K562 (cell line): ENCODE measurements around the gene DDAH1. TPM values are rescaled to one million over a fixed set of nuclear protein-coding genes. Genes with fewer than 3 reads are reported as not detected.

Source experiments
- ATAC-seq: fragments of 200-7000 bp; cut with Tn5 transposase; 3 replicates; pipeline ENCODE4 v1.9.1; 2020; ENCODE audit warnings: moderate library complexity
- BruUV-seq: library from RNA; stranded (reverse); fragments of 400-500 nt; replicated peaks from 2 replicates; lab custom pipeline; 2021; lab: Mats Ljungman, UMichigan
- CTCF ChIA-PET: fragments of 300-600 bp; formaldehyde crosslinking; extraction: SDS; loops from one replicate; lab custom pipeline; 2021; ENCODE audit warnings: low intra/inter-chr PET ratio; lab: Yijun Ruan, JAX
- POLR2A ChIA-PET: fragments of 300-600, 350-650 bp; sonication (Branson Sonifier 250); formaldehyde crosslinking; extraction: SDS; loops from one replicate; lab custom pipeline; 2021; ENCODE audit warnings: antibody characterized with exemption, inconsistent platforms; lab: Yijun Ruan, JAX
- DNase-seq, 4 experiments: peaks; one replicate each; pipeline versions ENCODE4 v3.0.0 to v3.0.0-alpha.2; 2011 to 2018; ENCODE audit warnings: low spot score in 3 of 4, mixed read lengths in 3 of 4; ENCODE audit errors: extremely low read depth in 1 of 4
- FAIRE-seq: peaks from 2 replicates; lab custom pipeline; 2011; peaks lifted over from hg19 to GRCh38; lab: Jason Lieb, UNC
- H2AFZ ChIP-seq: 2 replicates; pipeline ENCODE4 v1.6.0; 2011; ENCODE audit warnings: low read depth, low read length, control low read depth, inconsistent platforms
- H3K27ac ChIP-seq: fragments of 200-600 bp; 3 replicates; pipeline ENCODE4 v1.8.0; 2011; ENCODE audit warnings: low read depth, mild to moderate bottlenecking, control low read depth, inconsistent platforms, low read length, moderate library complexity, mixed read lengths; ENCODE audit errors: extremely low read depth
- H3K27me3 ChIP-seq, 2 experiments: fragments of 300-600 bp in 1 of 2; 2 replicates in 1 of 2; 3 replicates in 1 of 2; pipeline versions ENCODE4 v1.6.0 to v1.8.0; 2011; ENCODE audit warnings: inconsistent platforms in 2 of 2, low read length in 2 of 2, mild to moderate bottlenecking in 1 of 2, mixed read lengths in 1 of 2, moderate library complexity in 1 of 2; ENCODE audit not compliant: control insufficient read depth in 2 of 2, insufficient read depth in 2 of 2
- H3K36me3 ChIP-seq: fragments of 300-600 bp; 3 replicates; pipeline ENCODE4 v1.8.0; 2011; ENCODE audit warnings: mild to moderate bottlenecking, low read length, inconsistent platforms; ENCODE audit not compliant: control insufficient read depth, insufficient read depth
- H3K4me1 ChIP-seq, 2 experiments: fragments of 200-600 bp in 1 of 2; replicated peaks in 1 of 2; 2 replicates in 1 of 2; 3 replicates in 1 of 2; pipeline versions ENCODE4 v1.5.1 to v1.8.0; 2011; ENCODE audit warnings: inconsistent platforms in 2 of 2, low read length in 2 of 2, mild to moderate bottlenecking in 1 of 2, mixed read lengths in 1 of 2, moderate library complexity in 1 of 2; ENCODE audit not compliant: control insufficient read depth in 2 of 2, insufficient read depth in 2 of 2
- H3K4me2 ChIP-seq: 2 replicates; pipeline ENCODE4 v1.6.1; 2011; ENCODE audit warnings: low read length, control low read depth, inconsistent platforms, mixed read lengths; ENCODE audit not compliant: insufficient read depth
- H3K4me3 ChIP-seq: fragments of 200-600 bp; sonication (generic), shearing (Covaris generic); 2 replicates; pipeline ENCODE4 v1.5.1; 2016; ENCODE audit warnings: control low read depth, inconsistent platforms
- H3K79me2 ChIP-seq: fragments of 200-600 bp; 3 replicates; pipeline ENCODE4 v1.8.0; 2011; ENCODE audit warnings: low read length, inconsistent platforms; ENCODE audit not compliant: control insufficient read depth, insufficient read depth
- H3K9ac ChIP-seq, 2 experiments: 2 replicates each; pipeline versions ENCODE4 v1.6.0 to v1.6.1; 2011; ENCODE audit warnings: low read depth in 2 of 2, low read length in 2 of 2, control low read depth in 1 of 2, inconsistent platforms in 1 of 2, mild to moderate bottlenecking in 1 of 2, mixed read lengths in 1 of 2; ENCODE audit not compliant: insufficient read depth in 1 of 2
- H3K9me1 ChIP-seq: one replicate; pipeline ENCODE4 v1.6.0; 2011; ENCODE audit warnings: inconsistent platforms, mild to moderate bottlenecking, low read length, moderate library complexity; ENCODE audit not compliant: control insufficient read depth, insufficient read depth
- H3K9me3 ChIP-seq: replicated peaks from 2 replicates; pipeline ENCODE4 v1.5.1; 2011; ENCODE audit warnings: low read depth, low read length, inconsistent platforms; ENCODE audit not compliant: control insufficient read depth, insufficient read depth
- H4K20me1 ChIP-seq: replicated peaks from 2 replicates; pipeline ENCODE4 v1.6.1; 2011; ENCODE audit warnings: low read length, inconsistent platforms, mixed read lengths; ENCODE audit not compliant: control insufficient read depth, insufficient read depth
- CBX3 ChIP-seq, 2 experiments: IDR thresholded peaks; 1 replicate in 1 of 2; 2 replicates in 1 of 2; pipeline ENCODE4 v1.6.1; 2012; ENCODE audit warnings: inconsistent platforms in 2 of 2, low read length in 2 of 2, borderline replicate concordance in 1 of 2, control low read depth in 1 of 2
- CTCF ChIP-seq, 3 experiments: IDR thresholded peaks in 2 of 3; conservative IDR thresholded peaks in 1 of 3; 2 replicates each; pipeline ENCODE4 v1.5.1; 2011 to 2012; ENCODE audit warnings: low read length in 3 of 3, mild to moderate bottlenecking in 3 of 3, control low read depth in 2 of 3, improper control_type of control experiment in 1 of 3, inconsistent platforms in 1 of 3, low read depth in 1 of 3, mixed read lengths in 1 of 3, moderate library complexity in 1 of 3; ENCODE audit not compliant: insufficient read depth in 2 of 3
- DPF2 ChIP-seq: fragments of 450-650 bp; IDR thresholded peaks from 2 replicates; pipeline ENCODE4 v1.6.1; 2016
- FUS ChIP-seq: fragments of 200-400 bp; formaldehyde crosslinking; optimal IDR thresholded peaks from 2 replicates; pipeline ENCODE3; 2017; ENCODE audit warnings: low read depth, low read length
- HNRNPUL1 ChIP-seq: fragments of 200-400 bp; formaldehyde crosslinking; IDR thresholded peaks from 2 replicates; pipeline ENCODE4 v1.6.1; 2017; ENCODE audit warnings: low read length
- MBD1 ChIP-seq: fragments of 250-450 bp; sonication (Bioruptor Pico); IDR thresholded peaks from 2 replicates; pipeline ENCODE4 v1.8.0; 2022; ENCODE audit warnings: inconsistent platforms
- PHB2 ChIP-seq: fragments of 450-650 bp; IDR thresholded peaks from 2 replicates; pipeline ENCODE4 v1.6.1; 2017; ENCODE audit warnings: low read depth
- SIX5 ChIP-seq, 2 experiments: IDR thresholded peaks; 2 replicates each; pipeline ENCODE4 v1.6.1; 2011; ENCODE audit warnings: low read length in 2 of 2, borderline replicate concordance in 1 of 2, low read depth in 1 of 2, mild to moderate bottlenecking in 1 of 2, moderate library complexity in 1 of 2; ENCODE audit not compliant: insufficient read depth in 1 of 2
- TGIF2 ChIP-seq: sonication (generic); formaldehyde crosslinking; IDR thresholded peaks from 2 replicates; pipeline ENCODE4 v1.8.1; 2022; ENCODE audit warnings: mild to moderate bottlenecking, missing genetic modification reagents, moderate library complexity
- ZNF586 ChIP-seq: fragments of 450-650 bp; formaldehyde crosslinking; conservative IDR thresholded peaks from 2 replicates; pipeline ENCODE4 v1.4.0; 2020; ENCODE audit warnings: mild to moderate bottlenecking, moderate library complexity
- ZNF699 ChIP-seq: fragments of 250-450 bp; sonication (Bioruptor Pico); IDR thresholded peaks from 2 replicates; pipeline ENCODE4 v1.8.0; 2021; ENCODE audit warnings: mild to moderate bottlenecking, moderate library complexity; ENCODE audit not compliant: insufficient replicate concordance
- WGBS: fragments of 100-300 bp; shearing (Covaris generic); methylation state at CpG from one replicate; pipeline ENCODE4 v1.1.6; 2016; ENCODE audit warnings: low coverage, mixed read lengths; ENCODE audit not compliant: insufficient coverage; ENCODE audit errors: missing lambda C conversion rate; 5-methylcytosine and 5-hydroxymethylcytosine counted together
- in situ Hi-C: fragments of 300-500 bp; cut with MboI; formaldehyde crosslinking; loops from 4 replicates; pipeline ENCODE4 v1.15.0; 2018; ENCODE audit warnings: inconsistent platforms, mixed read lengths
- intact Hi-C: fragments of 100-400 bp; cut with micrococcal nuclease; formaldehyde crosslinking; loops from 2 replicates; pipeline ENCODE4 v1.14.2; 2022
- polyA plus RNA-seq, 8 experiments: library from polyadenylated mRNA; depleted of rRNA in 4 of 8; stranded (reverse) in 5 of 8; unstranded in 3 of 8; fragments of >200 nt; fragmentation: Nextera tagmentation in 2 of 8; fragmentation: Illumina TruSeq in 1 of 8; extraction: Ambion mirVana in 2 of 8; extraction: Trizol in 1 of 8; gene quantifications; 2 replicates each; pipeline versions ENCODE4 v1.2.1 to v1.2.3, GENCODE V29; 2011 to 2014; ENCODE audit warnings: inconsistent platforms in 1 of 8, missing spikeins in 1 of 8
- total RNA-seq, 7 experiments: library from RNA; depleted of rRNA in 6 of 7; stranded (reverse); fragments of >200 nt in 6 of 7; fragmentation: Illumina TruSeq in 2 of 7; extraction: Trizol in 2 of 7; gene quantifications; 2 replicates each; pipeline versions ENCODE4 v1.2.1 to v1.2.3, GENCODE V29; 2011 to 2021; ENCODE audit warnings: low replicate concordance in 1 of 7

The DDAH1 gene
- total and polyA plus RNA-seq, 9 of the 15 experiments (the other 6 are each of a cell fraction or from before 2014, with no cell fraction given): 0.04 to 0.24 (median 0.10) TPM

GRCh38 chr1:85282424-85282823 is 182.5 kb downstream of the DDAH1 start:
- Histone ChIP-seq H3K9ac (no peak overlapping the region), H3K79me2 (no peaks in the 10 kb centered on the region), H3K4me1 (peaks cover 9 to 15% of the 10 kb centered on the region in 2 experiments; a peak in 4 of 5 replicates), H3K4me2 (no peak overlapping the region), H3K4me3 (no peak overlapping the region), H3K27ac (no peak overlapping the region), H3K9me3 (no peaks in the 10 kb centered on the region), H3K36me3 (no peaks in the 10 kb centered on the region), H4K20me1 (no peaks in the 10 kb centered on the region), H3K27me3 (peaks cover 0 to 3% of the 10 kb centered on the region in 2 experiments; a peak in 2 of 5 replicates), H2AFZ (no peak overlapping the region), H3K9me1 (no peaks in the 10 kb centered on the region)
- ChIA-PET CTCF (no interaction called here), POLR2A (no interaction called here)
- no peak for TF ChIP-seq CBX3 (IDR thresholded peaks at IDR 0.05; ENCODE audit: borderline replicate concordance in 1 of 2, low read length in 2 of 2)
- TF ChIP-seq ZNF586 (CRISPR knock-in tag): no peak
- TF ChIP-seq DPF2: 0 out of 2 replicates have a peak, but pooled peaks have one; percentile 14
- TF ChIP-seq ZNF699 (CRISPR knock-in tag): no peak
- TF ChIP-seq CTCF (IDR thresholded peaks at IDR 0.05 in 2 of 3, conservative IDR thresholded peaks at IDR 0.05 in 1 of 3; ENCODE audit: insufficient read depth in 2 of 3, low read depth in 1 of 3, low read length in 3 of 3): peak; percentile 42 to 55 (median 43); a peak in 5 of 6 replicates
- TF ChIP-seq FUS: no peak
- TF ChIP-seq PHB2: no peak
- no peak for TF ChIP-seq TGIF2 (CRISPR knock-in tag)
- TF ChIP-seq SIX5 (IDR thresholded peaks at IDR 0.05; ENCODE audit: borderline replicate concordance in 1 of 2, insufficient read depth in 1 of 2, low read depth in 1 of 2, low read length in 2 of 2): no peak
- no peak for TF ChIP-seq HNRNPUL1
- TF ChIP-seq MBD1 (CRISPR knock-in tag): no peak
- DNase-seq (peak in 3 of 4 experiments; percentile 22 to 47 (median 37)), FAIRE-seq (no peak), ATAC-seq (peak; percentile 52)
- 0% methylated on average over 1 of the region's 1 CpG for WGBS
- in situ Hi-C loops (no loop called here), intact Hi-C loops (no loop called here)
- BruUV-seq: no TSS peak
